SKM-1 treated with dmso at 0.1 percent for 144 hours (cell line): Measurements from ENCODE around the gene MEX3C.

ENCODE experiments used
- DNase-seq: peaks from one replicate; lab custom pipeline; 2025; ENCODE audit not compliant: unreplicated experiment; lab: John Stamatoyannopoulos, UW

Gene MEX3C

GRCh38 chr18:51192026-51192425 is 5.5 kb downstream of the MEX3C start:
- DNase-seq = no peak

DNA sequence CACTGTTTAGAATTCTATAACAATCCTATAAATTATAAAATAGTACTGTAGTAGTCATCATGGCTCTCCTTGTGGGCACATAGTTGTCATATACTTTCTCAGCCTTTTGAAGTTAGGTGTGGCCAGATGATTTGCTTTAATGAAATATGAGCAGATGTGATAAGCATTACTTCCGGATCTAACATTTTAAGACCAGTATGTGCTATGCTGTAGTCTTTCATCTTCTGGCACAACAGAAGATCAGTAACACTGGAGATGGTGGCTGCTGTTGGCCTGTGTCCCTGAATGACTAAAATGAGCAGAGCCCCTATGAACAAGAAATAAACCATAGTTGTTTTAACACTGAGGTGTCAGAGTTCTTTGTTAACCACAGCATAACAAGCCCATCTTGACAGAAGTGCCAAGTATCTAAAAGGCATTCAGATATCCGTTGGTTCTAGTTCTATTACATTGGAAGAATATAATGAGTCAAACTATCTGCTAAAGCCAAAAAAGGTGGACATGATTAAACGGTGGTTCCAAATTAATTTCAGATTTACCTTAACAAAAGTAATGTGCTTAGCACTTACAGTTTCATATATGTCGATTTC is 6.3 kb downstream of the MEX3C start:
- DNase-seq = no peak

- no peak for DNase-seq
Observed at GRCh38 chr18:51190000-51190399, 7.5 kb downstream of the MEX3C start.

- DNase-seq = no peak
Observed at GRCh38 chr18:51188024-51188701, 9.3 kb downstream of the MEX3C start.

DNA sequence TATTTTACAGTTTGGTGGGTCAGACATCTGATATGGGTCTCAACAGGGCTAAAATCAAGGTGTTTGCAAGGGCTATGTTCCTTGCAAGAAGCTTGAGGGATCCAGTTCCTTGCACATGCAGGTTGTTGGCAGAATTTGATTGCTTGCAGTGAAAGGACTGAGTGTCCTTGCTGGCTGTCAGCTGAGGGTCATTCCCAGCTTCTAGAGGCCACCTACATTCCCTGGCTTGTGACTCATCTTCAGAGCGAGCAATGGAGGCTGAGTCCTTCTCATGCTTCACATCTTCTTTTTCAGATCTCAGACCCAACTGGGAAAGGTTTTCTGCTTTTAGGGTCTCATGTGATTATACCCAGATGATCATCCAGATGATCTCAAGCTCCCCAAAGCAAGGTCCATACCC is 12.4 kb downstream of the MEX3C start:
- DNase-seq = no peak

DNA sequence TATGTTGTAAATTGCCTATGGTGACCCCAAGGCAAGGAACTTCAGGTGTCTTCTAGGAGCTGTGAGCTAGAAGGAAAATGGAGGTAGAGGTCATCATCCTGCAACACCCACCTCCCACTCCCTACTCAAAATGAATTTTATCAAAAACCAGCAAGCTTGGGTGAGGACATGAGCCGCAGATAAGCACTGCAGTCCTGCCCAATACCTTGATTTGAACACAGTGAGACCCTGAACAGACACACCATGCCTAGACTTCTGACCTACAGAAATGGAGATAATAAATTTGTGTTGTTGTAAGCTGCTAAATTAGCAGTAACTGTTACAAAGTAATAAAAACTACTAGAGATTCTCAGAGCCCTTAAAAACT is 13.4 kb downstream of the MEX3C start:
- no peak for DNase-seq

DNA sequence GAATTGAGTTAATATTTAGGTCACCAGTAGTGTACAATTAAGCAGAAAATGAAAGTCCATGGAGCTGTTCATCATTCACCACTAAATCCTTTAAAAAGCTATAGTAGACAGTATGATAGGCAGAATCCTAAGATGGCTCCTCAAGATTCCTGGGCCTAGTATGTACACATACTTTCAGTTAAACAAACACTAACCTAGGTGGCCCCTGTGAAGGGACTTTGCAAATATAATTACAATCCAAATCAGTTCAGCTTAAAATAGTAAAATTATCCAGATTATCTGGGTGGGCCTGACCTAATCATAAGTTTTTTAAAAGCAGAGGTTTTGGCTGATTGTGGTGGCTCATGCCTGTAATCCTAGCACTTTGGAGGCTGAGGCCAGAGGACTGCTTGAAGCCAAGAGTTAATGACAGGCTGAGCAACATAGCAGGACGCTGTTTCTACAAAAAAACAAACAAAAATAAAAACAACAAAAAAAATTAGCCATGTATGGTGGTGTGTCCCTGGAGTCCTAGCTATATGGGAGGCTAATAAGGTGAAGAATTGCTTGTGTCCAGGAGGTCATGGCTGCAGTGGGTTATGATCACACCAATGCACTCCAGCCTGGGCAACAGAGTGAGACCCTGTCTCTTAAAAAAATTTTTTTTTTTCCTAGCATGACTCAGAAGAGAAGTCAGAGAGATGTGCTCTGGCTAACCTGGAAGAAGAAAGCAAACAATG is 13.9 kb downstream of the MEX3C start:
- DNase-seq = no peak

DNA sequence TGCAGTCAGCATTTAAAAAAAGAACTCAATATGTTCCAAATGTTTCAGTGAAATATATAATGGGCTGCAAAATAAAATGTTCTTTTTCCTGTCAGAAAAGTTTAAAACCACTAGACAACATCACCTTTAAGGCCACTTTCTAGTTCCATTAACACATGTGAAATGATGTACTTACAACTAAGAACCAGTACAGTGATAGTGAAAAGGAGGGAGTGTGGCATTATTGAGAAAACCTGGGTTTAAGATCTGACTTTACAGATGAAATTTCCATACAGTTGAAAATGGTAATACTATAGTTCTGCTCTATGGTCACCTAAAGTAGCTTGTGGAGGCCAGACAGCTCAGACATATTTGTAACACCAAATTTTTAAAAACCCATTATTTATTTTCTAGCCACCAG is 14.7 kb downstream of the MEX3C start:
- no peak for DNase-seq

GRCh38 chr18:51171625-51172259 is 25.7 kb downstream of the MEX3C start:
- no peak for DNase-seq

DNA sequence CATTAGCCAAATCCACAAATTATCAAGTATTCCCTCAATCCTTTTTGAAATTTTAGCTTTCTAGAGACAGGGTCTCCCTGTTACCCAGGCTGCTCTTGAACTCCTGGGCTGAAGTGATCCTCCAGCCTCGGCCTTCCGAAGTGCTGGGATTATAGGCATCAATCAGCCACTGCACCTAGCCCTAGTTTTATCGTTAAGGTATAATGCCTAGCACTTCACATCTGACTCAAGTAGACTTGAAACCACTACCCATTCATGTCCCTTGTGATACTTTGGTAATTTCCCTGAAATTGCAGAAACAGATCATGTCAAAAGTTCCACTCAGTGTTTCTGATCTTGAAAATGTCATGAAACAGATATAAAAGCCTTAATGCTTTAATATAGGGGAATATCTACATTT is 26.3 kb downstream of the MEX3C start:
- no peak for DNase-seq

DNA sequence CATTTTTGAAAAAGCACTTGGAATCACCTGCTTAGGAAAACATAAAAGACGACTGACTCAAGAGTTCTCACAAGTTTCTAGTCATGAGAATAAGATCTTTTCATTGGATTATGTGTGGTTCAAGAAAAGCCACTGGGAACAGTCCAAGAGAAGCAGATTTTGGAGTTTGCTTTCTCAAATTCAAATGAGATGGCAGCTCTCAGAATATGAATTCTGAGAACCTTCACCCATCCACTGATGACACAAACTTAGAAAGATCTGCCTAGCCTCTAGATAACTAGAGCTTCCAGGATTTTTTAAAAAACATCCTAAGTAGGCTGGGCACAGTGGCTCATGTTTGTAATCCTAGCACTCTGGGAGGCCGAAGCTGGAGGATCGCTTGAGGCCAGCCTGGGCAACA is 26.8 kb downstream of the MEX3C start:
- no peak for DNase-seq

DNA sequence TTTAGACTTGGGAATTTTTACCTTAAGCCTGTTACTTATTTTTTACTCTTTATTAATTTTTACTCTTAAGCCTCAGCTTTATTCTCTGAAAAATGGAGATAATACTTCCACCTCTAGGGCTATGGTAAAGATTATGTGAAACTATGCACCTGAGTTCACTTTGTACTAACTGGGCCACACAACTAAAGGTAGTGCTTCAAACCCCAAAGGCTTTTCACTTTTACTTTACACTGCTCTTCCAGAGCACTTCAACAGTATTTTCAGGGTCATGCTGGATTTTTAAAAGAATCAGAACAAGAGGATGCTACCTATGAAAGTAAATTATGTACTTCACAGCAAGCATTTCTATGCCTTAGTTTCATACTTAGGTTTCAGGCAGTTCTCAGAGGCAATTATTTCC is 27.8 kb downstream of the MEX3C start:
- no peak for DNase-seq

GRCh38 chr18:51168960-51169662 is 28.4 kb downstream of the MEX3C start:
- DNase-seq = no peak

- no peak for DNase-seq
Observed at GRCh38 chr18:51168026-51168742, 29.3 kb downstream of the MEX3C start.

- DNase-seq = no peak
Observed at GRCh38 chr18:51165296-51165695, 32.2 kb downstream of the MEX3C start.

- no peak for DNase-seq
Observed at GRCh38 chr18:51164761-51165281, 32.7 kb downstream of the MEX3C start.

DNA sequence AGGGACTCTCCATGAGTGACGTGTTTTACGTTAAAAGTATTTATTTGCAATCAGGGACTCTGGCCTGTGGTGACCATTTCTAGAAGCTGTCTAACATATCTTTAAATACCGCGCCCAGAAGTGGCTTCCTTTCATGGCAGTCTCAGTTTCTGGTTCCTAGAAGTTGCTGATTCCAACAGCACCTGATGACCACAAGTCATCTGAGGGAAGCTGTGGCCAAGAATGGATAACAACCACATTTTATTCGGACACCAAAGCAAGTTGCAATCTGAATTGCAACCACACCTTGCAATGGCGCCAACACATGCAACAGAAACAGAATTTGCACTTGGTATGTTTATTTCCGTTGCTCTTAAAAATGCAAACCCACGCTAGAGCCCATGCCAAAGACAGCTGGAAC is 33.1 kb downstream of the MEX3C start:
- DNase-seq = no peak

DNA sequence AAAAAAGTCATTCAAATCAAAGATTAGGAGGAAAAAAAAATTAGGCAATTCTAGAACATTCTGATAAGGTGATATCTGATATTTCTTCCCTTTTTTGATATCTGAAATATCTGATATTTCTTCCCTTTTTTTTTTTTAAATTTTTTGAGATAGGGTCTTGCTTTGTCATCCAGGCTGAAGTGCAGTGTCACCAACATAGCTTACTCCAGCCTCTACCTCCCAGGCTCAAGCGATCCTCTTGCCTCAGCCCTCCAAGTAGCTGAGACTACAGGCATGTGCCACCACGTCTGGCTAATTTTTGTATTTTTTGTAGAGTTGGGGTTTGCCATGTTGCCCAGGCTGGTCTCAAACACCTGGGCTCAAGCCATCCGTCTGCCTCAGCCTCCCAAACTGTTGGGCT is 33.9 kb downstream of the MEX3C start:
- DNase-seq = no peak

GRCh38 chr18:51162617-51163016 is 34.9 kb downstream of the MEX3C start:
- DNase-seq = no peak

- DNase-seq = no peak
Observed at GRCh38 chr18:51160646-51161045, 36.8 kb downstream of the MEX3C start.

DNA sequence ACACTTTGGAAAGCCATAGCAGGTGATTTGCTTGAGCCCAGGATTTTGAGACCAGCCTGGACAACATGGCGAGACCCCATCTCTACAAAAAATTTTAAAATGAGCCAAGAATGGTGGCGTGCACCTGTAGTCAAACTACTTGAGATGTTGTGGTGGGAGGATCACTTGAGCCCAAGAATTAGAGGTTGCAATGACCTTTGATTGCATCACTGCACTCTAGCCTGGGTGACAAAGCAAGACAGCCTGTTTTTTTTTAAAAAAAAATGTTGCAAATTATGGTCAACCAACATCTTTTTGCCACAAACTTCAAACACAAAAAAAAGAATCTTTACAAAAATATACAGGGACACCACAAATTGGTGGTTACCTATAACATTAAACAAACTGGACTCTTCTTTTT is 40.3 kb downstream of the MEX3C start:
- no peak for DNase-seq
